HL-60 (cell line): ENCODE data around the gene CPT1C.

Source experiments
- DNase-seq, 2 experiments: peaks; one replicate each; pipeline ENCODE4 v3.0.0-alpha.2; 2010 to 2020; ENCODE audit warnings: low read depth in 1 of 2, low spot score in 1 of 2
- H3K27ac ChIP-seq: fragments of 250-450 bp; sonication (Bioruptor Pico); replicated peaks from 2 replicates; pipeline ENCODE4 v1.5.1; 2020; ENCODE audit warnings: mild to moderate bottlenecking, moderate library complexity
- H3K27me3 ChIP-seq: fragments of 250-450 bp; sonication (Bioruptor Pico); 2 replicates; pipeline ENCODE4 v1.5.1; 2021; ENCODE audit warnings: mild to moderate bottlenecking, moderate library complexity; ENCODE audit not compliant: insufficient read depth, poor library complexity, severe bottlenecking
- H3K4me3 ChIP-seq: replicated peaks from 2 replicates; pipeline ENCODE4 v1.5.1; 2011; ENCODE audit warnings: mild to moderate bottlenecking, control low read depth, low read length; ENCODE audit not compliant: insufficient read depth
- GABPA ChIP-seq: IDR thresholded peaks from 2 replicates; pipeline ENCODE4 v1.6.1; 2012; ENCODE audit warnings: low read depth
- POLR2AphosphoS5 ChIP-seq: IDR thresholded peaks from 2 replicates; pipeline ENCODE4 v1.6.1; 2012; ENCODE audit warnings: low read depth
- SPI1 ChIP-seq: IDR thresholded peaks from 2 replicates; pipeline ENCODE4 v1.6.1; 2012; ENCODE audit warnings: low read depth, mild to moderate bottlenecking, borderline replicate concordance
- TF ChIP-seq, protein P1 (sequence below): IDR thresholded peaks from 2 replicates; pipeline ENCODE4 v1.6.1; 2012; ENCODE audit warnings: low read depth; ENCODE audit not compliant: insufficient replicate concordance
- TF ChIP-seq, protein P2 (sequence below): IDR thresholded peaks from one replicate; pipeline ENCODE4 v1.5.1; 2011; ENCODE audit warnings: low read length, control low read depth, inconsistent platforms; ENCODE audit not compliant: insufficient read depth

CPT1C gene

DNA sequence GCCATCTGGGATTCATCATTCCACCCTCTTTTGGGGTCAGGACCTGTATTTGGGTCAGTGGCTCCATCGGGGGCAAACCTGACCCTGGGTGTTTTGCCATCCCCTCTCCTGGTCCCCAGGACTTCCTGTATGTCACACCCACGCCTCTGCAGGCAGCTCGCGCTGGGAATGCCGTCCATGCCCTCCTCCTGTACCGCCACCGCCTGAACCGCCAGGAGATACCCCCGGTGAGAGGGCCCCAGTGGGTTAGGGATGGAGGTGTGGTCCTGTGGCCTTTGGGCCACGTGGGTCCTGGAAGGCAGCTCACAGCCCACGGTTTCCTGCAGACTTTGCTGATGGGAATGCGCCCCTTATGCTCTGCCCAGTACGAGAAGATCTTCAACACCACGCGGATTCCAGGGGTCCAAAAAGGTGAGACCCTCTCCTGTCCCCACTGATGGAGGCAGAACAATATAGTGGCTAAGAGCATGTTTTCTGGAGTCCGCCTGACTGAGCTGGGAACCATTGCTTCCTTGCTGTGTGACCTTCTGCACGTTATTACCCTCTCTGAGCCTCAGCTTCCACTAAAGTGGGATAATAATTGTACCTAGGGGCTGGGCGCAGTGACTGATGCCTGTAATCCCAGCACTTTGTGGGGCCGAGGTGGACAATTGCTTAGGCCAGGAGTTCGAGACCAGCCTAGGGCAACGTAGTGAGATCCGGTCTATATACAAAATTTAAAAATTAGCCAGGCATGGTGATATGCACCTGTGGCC lies 14.1 kb downstream of the CPT1C start:
- TF ChIP-seq, protein P1, sequence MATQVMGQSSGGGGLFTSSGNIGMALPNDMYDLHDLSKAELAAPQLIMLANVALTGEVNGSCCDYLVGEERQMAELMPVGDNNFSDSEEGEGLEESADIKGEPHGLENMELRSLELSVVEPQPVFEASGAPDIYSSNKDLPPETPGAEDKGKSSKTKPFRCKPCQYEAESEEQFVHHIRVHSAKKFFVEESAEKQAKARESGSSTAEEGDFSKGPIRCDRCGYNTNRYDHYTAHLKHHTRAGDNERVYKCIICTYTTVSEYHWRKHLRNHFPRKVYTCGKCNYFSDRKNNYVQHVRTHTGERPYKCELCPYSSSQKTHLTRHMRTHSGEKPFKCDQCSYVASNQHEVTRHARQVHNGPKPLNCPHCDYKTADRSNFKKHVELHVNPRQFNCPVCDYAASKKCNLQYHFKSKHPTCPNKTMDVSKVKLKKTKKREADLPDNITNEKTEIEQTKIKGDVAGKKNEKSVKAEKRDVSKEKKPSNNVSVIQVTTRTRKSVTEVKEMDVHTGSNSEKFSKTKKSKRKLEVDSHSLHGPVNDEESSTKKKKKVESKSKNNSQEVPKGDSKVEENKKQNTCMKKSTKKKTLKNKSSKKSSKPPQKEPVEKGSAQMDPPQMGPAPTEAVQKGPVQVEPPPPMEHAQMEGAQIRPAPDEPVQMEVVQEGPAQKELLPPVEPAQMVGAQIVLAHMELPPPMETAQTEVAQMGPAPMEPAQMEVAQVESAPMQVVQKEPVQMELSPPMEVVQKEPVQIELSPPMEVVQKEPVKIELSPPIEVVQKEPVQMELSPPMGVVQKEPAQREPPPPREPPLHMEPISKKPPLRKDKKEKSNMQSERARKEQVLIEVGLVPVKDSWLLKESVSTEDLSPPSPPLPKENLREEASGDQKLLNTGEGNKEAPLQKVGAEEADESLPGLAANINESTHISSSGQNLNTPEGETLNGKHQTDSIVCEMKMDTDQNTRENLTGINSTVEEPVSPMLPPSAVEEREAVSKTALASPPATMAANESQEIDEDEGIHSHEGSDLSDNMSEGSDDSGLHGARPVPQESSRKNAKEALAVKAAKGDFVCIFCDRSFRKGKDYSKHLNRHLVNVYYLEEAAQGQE, result no peak
- TF ChIP-seq, protein P2, sequence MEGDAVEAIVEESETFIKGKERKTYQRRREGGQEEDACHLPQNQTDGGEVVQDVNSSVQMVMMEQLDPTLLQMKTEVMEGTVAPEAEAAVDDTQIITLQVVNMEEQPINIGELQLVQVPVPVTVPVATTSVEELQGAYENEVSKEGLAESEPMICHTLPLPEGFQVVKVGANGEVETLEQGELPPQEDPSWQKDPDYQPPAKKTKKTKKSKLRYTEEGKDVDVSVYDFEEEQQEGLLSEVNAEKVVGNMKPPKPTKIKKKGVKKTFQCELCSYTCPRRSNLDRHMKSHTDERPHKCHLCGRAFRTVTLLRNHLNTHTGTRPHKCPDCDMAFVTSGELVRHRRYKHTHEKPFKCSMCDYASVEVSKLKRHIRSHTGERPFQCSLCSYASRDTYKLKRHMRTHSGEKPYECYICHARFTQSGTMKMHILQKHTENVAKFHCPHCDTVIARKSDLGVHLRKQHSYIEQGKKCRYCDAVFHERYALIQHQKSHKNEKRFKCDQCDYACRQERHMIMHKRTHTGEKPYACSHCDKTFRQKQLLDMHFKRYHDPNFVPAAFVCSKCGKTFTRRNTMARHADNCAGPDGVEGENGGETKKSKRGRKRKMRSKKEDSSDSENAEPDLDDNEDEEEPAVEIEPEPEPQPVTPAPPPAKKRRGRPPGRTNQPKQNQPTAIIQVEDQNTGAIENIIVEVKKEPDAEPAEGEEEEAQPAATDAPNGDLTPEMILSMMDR, result no peak
- TF ChIP-seq POLR2AphosphoS5 (no peak), SPI1 (no peak), GABPA (no peak)

DNA sequence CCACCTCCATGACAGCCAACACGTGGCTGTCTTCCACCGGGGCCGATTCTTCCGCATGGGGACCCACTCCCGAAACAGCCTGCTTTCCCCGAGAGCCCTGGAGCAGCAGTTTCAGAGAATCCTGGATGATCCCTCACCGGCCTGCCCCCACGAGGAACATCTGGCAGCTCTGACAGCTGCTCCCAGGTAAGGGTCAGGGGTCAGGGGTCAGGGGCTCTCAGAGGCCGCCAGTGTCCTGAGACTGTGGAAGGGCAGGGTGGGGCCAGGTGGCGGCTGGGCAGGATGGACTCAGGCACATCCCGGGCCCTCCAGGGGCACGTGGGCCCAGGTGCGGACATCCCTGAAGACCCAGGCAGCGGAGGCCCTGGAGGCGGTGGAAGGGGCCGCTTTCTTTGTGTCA lies 15.0 kb downstream of the CPT1C start:
- TF ChIP-seq GABPA (no peak), POLR2AphosphoS5 (no peak), SPI1 (no peak)
- TF ChIP-seq, protein P2, result no peak
- TF ChIP-seq, protein P1, result no peak
- H3K27me3 ChIP-seq, result peaks cover 2% of the 10 kb centered on the region
- no peak overlapping the region for H3K27ac ChIP-seq
- no peak overlapping the region for H3K4me3 ChIP-seq
- DNase-seq, result no peak

More for the DNA sequence above, 14.1 kb downstream of the CPT1C start:
- DNase-seq, result no peak
- peaks cover 2% of the 10 kb centered on the region for H3K27me3 ChIP-seq
- no peak overlapping the region for H3K27ac ChIP-seq
- no peak overlapping the region for H3K4me3 ChIP-seq

DNA sequence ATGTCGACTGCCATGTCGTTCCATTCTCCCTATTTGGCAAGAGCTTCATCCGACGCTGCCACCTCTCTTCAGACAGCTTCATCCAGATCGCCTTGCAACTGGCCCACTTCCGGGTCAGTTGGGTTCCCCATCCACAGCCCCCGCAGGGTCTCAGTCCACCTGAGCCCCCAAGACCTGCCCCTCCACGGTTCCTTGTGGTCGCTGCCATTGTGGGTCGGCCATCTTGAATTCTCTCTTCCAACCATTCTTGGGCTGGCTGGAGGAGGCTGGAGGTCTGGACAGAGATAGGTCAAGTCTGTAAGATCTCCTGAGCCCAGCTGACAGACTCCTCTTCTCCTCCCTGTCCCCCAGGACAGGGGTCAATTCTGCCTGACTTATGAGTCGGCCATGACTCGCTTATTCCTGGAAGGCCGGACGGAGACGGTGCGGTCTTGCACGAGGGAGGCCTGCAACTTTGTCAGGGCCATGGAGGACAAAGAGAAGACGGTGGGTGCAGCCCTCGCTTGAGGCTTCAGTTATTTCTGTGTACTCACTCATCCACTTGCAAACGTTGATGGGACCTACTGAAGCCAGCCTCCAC lies 19.5 kb downstream of the CPT1C start:
- Histone ChIP-seq H3K27me3 (no peaks in the 10 kb centered on the region), H3K4me3 (no peak overlapping the region), H3K27ac (no peak overlapping the region)
- DNase-seq, result no peak
- TF ChIP-seq SPI1 (no peak), GABPA (no peak), POLR2AphosphoS5 (no peak)
- TF ChIP-seq, protein P2, result no peak
- TF ChIP-seq, protein P1, result no peak
